Breast epithelium (tissue), 3 donors: ENCODE data around the gene LRP2.

Source experiments
- POLR2A ChIP-seq: fragments of 450-650 bp; IDR thresholded peaks from one replicate; pipeline ENCODE4 v1.6.1; 2016; ENCODE audit warnings: antibody characterized with exemption, mild to moderate bottlenecking, moderate library complexity
- TF ChIP-seq, protein P1 (sequence below), 3 donors: fragments of 450-650 bp; IDR thresholded peaks; one replicate each; pipeline ENCODE4 v1.5.1; 2016 to 2017; ENCODE audit warnings: antibody characterized with exemption in 3 of 3, mild to moderate bottlenecking in 3 of 3, moderate library complexity in 3 of 3

DNA sequence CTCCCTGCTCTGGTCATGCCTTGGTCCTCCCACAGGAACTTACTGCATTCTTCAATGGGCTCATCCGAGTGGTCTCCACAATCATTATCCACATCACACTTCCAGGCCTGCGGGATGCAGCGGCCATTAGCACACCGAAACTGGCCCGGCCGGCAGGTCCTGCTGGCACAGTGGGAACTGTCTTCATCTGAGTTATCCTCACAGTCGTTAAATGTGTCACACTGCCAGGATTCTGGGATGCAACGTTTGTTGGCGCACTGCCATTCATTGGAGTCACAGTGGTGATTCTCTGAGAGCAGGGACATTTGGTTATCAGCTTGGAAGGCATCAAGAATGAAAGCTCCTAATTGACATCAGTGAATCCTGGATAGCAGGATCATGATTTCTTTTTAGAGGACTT lies 188.5 kb downstream of the LRP2 start:
- TF ChIP-seq, protein P1, sequence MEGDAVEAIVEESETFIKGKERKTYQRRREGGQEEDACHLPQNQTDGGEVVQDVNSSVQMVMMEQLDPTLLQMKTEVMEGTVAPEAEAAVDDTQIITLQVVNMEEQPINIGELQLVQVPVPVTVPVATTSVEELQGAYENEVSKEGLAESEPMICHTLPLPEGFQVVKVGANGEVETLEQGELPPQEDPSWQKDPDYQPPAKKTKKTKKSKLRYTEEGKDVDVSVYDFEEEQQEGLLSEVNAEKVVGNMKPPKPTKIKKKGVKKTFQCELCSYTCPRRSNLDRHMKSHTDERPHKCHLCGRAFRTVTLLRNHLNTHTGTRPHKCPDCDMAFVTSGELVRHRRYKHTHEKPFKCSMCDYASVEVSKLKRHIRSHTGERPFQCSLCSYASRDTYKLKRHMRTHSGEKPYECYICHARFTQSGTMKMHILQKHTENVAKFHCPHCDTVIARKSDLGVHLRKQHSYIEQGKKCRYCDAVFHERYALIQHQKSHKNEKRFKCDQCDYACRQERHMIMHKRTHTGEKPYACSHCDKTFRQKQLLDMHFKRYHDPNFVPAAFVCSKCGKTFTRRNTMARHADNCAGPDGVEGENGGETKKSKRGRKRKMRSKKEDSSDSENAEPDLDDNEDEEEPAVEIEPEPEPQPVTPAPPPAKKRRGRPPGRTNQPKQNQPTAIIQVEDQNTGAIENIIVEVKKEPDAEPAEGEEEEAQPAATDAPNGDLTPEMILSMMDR (IDR thresholded peaks at IDR 0.05) = no peak
- no peak for TF ChIP-seq POLR2A
